CD4-positive, alpha-beta T cell (primary cell): ENCODE measurements around the gene PTPN3. TPM values are rescaled to one million over a fixed set of nuclear protein-coding genes. Genes with fewer than 3 reads are reported as not detected.

ENCODE experiments used
- ATAC-seq: fragments of 200-7000 bp; cut with Tn5 transposase; one replicate; pipeline ENCODE4 v1.10.0; 2022; ENCODE audit warnings: mild to moderate bottlenecking; ENCODE audit not compliant: poor library complexity
- CTCF ChIA-PET: fragments of 350-600 bp; sonication (Branson Sonifier 250); formaldehyde crosslinking; loops from one replicate; lab custom pipeline; 2021; ENCODE audit warnings: antibody characterized with exemption, inconsistent platforms; lab: Charles Lee
- POLR2A ChIA-PET: fragments of 350-600 bp; sonication (Branson Sonifier 250); formaldehyde crosslinking; loops from one replicate; lab custom pipeline; 2021; ENCODE audit warnings: antibody characterized with exemption, inconsistent platforms; lab: Charles Lee
- DNase-seq, 14 experiments: peaks; one replicate each; pipeline ENCODE4 v3.0.0-alpha.2; 2013 to 2020; ENCODE audit warnings: mixed read lengths in 2 of 14
- H3K27ac ChIP-seq, 2 donors: one replicate each; pipeline versions ENCODE4 v1.5.1 to v1.7.0; 2013; ENCODE audit warnings: low read length in 2 of 2, low read depth in 1 of 2, mild to moderate bottlenecking in 1 of 2
- H3K27me3 ChIP-seq, 2 experiments: 1 replicate in 1 of 2; 2 replicates in 1 of 2; pipeline versions ENCODE4 v1.6.1 to v1.7.0; 2013; ENCODE audit warnings: low read length in 2 of 2, control low read depth in 1 of 2, mild to moderate bottlenecking in 1 of 2, moderate library complexity in 1 of 2; ENCODE audit not compliant: insufficient read depth in 2 of 2, control insufficient read depth in 1 of 2
- H3K36me3 ChIP-seq: one replicate; pipeline ENCODE4 v1.6.1; 2013; ENCODE audit warnings: low read length, control low read depth; ENCODE audit not compliant: insufficient read depth
- H3K4me1 ChIP-seq: one replicate; pipeline ENCODE4 v1.6.1; 2013; ENCODE audit warnings: low read length, control low read depth; ENCODE audit not compliant: insufficient read depth
- H3K4me3 ChIP-seq: one replicate; pipeline ENCODE4 v1.5.1; 2013; ENCODE audit warnings: mild to moderate bottlenecking, low read length, moderate library complexity
- H3K9me3 ChIP-seq, 2 experiments: 1 replicate in 1 of 2; 2 replicates in 1 of 2; pipeline versions ENCODE4 v1.6.1 to v1.7.0; 2013; ENCODE audit warnings: low read length in 2 of 2, mild to moderate bottlenecking in 2 of 2, control low read depth in 1 of 2, moderate library complexity in 1 of 2; ENCODE audit not compliant: control insufficient read depth in 1 of 2, insufficient read depth in 1 of 2
- H3K27ac Mint-ChIP-seq: one replicate; pipeline ENCODE4 v1.8.0; 2020; ENCODE audit warnings: mixed read lengths
- H3K27me3 Mint-ChIP-seq: one replicate; pipeline ENCODE4 v1.8.0; 2021; ENCODE audit warnings: mixed read lengths
- H3K36me3 Mint-ChIP-seq: one replicate; pipeline ENCODE4 v1.8.0; 2021; ENCODE audit warnings: low read depth, mixed read lengths
- H3K4me1 Mint-ChIP-seq: one replicate; pipeline ENCODE4 v1.8.0; 2021; ENCODE audit warnings: low read depth, mixed read lengths
- H3K4me3 Mint-ChIP-seq: one replicate; pipeline ENCODE4 v1.8.0; 2020; ENCODE audit warnings: mild to moderate bottlenecking, mixed read lengths
- H3K9me3 Mint-ChIP-seq: one replicate; pipeline ENCODE4 v1.8.0; 2020; ENCODE audit warnings: mixed read lengths
- intact Hi-C, 2 experiments: fragments of 100-400 bp; cut with DNase I in 1 of 2; cut with micrococcal nuclease in 1 of 2; formaldehyde crosslinking; loops; one replicate each; pipeline versions ENCODE4 v1.15.1 to v1.9.0; 2023 to 2025; cut with DNase I, micrococcal nuclease
- total RNA-seq, 174 experiments: library from RNA in 2 of 174; stranded (reverse) in 2 of 174; gene quantifications; one replicate each; pipeline ENCODE4 v1.2.3 and lab custom pipeline; 2021 to 2026
- TF ChIP-seq, protein P1 (sequence below): fragments of 200-600 bp; IDR thresholded peaks from one replicate; pipeline ENCODE4 v1.8.0; 2022; ENCODE audit warnings: antibody characterized with exemption, mild to moderate bottlenecking

The PTPN3 gene
- total RNA-seq, 2 experiments from 2014 or later = not detected

- Histone ChIP-seq H3K9me3 (peaks cover 0 to 4% of the 10 kb centered on the region in 2 experiments), H3K27me3 (peaks cover 4 to 9% of the 10 kb centered on the region in 2 experiments), H3K4me1 (no peaks in the 10 kb centered on the region), H3K36me3 (no peaks in the 10 kb centered on the region), H3K4me3 (no peak overlapping the region), H3K27ac (no peak overlapping the region)
- no peak overlapping the region for H3K27ac Mint-ChIP-seq
- no peaks in the 10 kb centered on the region for H3K4me1 Mint-ChIP-seq
- CTCF ChIA-PET = no interaction called here
- POLR2A ChIA-PET = no interaction called here
- no peaks in the 10 kb centered on the region for H3K9me3 Mint-ChIP-seq
- no peaks in the 10 kb centered on the region for H3K36me3 Mint-ChIP-seq
- ATAC-seq (no peak), DNase-seq (no peak)
- TF ChIP-seq, protein P1, sequence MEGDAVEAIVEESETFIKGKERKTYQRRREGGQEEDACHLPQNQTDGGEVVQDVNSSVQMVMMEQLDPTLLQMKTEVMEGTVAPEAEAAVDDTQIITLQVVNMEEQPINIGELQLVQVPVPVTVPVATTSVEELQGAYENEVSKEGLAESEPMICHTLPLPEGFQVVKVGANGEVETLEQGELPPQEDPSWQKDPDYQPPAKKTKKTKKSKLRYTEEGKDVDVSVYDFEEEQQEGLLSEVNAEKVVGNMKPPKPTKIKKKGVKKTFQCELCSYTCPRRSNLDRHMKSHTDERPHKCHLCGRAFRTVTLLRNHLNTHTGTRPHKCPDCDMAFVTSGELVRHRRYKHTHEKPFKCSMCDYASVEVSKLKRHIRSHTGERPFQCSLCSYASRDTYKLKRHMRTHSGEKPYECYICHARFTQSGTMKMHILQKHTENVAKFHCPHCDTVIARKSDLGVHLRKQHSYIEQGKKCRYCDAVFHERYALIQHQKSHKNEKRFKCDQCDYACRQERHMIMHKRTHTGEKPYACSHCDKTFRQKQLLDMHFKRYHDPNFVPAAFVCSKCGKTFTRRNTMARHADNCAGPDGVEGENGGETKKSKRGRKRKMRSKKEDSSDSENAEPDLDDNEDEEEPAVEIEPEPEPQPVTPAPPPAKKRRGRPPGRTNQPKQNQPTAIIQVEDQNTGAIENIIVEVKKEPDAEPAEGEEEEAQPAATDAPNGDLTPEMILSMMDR = no peak
- H3K4me3 Mint-ChIP-seq = no peak overlapping the region
- peaks cover 19% of the 10 kb centered on the region for H3K27me3 Mint-ChIP-seq
- intact Hi-C loops = no loop called here
Measured at GRCh38 chr9:109473329-109473728, 24.8 kb downstream of the PTPN3 start.

- no peaks in the 10 kb centered on the region for H3K36me3 Mint-ChIP-seq
- Histone ChIP-seq H3K4me1 (no peaks in the 10 kb centered on the region), H3K4me3 (no peak overlapping the region), H3K27me3 (peaks cover 4 to 9% of the 10 kb centered on the region in 2 experiments), H3K27ac (no peak overlapping the region), H3K9me3 (no peaks in the 10 kb centered on the region), H3K36me3 (no peaks in the 10 kb centered on the region)
- TF ChIP-seq, protein P1 = no peak
- intact Hi-C loops = no loop called here
- H3K4me3 Mint-ChIP-seq = no peak overlapping the region
- DNase-seq (no peak), ATAC-seq (no peak)
- H3K27ac Mint-ChIP-seq = no peak overlapping the region
- no peaks in the 10 kb centered on the region for H3K9me3 Mint-ChIP-seq
- H3K27me3 Mint-ChIP-seq = peaks cover 11% of the 10 kb centered on the region
- ChIA-PET CTCF (no interaction called here), POLR2A (no interaction called here)
- no peaks in the 10 kb centered on the region for H3K4me1 Mint-ChIP-seq
Measured at GRCh38 chr9:109471475-109472393, 26.4 kb downstream of the PTPN3 start.

- H3K27me3 Mint-ChIP-seq = peaks cover 11% of the 10 kb centered on the region
- no peak overlapping the region for H3K27ac Mint-ChIP-seq
- TF ChIP-seq, protein P1 = peak; percentile 87
- ChIA-PET CTCF (interaction anchor here (1.0 to 1.3 kb wide), 3 partner anchors 9 to 29 kb away, joined by 3 to 5 read pairs (median 4); no protein-coding TSS in a partner anchor), POLR2A (no interaction called here)
- Histone ChIP-seq H3K4me1 (no peaks in the 10 kb centered on the region), H3K36me3 (no peaks in the 10 kb centered on the region), H3K27ac (no peak overlapping the region), H3K9me3 (no peaks in the 10 kb centered on the region), H3K27me3 (peaks cover 4 to 9% of the 10 kb centered on the region in 2 experiments), H3K4me3 (no peak overlapping the region)
- no peak overlapping the region for H3K4me3 Mint-ChIP-seq
- no peaks in the 10 kb centered on the region for H3K9me3 Mint-ChIP-seq
- peak; percentile 20 to 67 (median 32) for DNase-seq
- intact Hi-C loops = loop anchor here (1.0 to 2.0 kb wide), 3 partner anchors 30 to 227 kb away; no protein-coding TSS in a partner anchor
- ATAC-seq = peak; percentile 66
- no peaks in the 10 kb centered on the region for H3K36me3 Mint-ChIP-seq
- H3K4me1 Mint-ChIP-seq = no peaks in the 10 kb centered on the region
Measured at GRCh38 chr9:109469646-109470358, 28.3 kb downstream of the PTPN3 start.
